Ramos (cell line): ENCODE results near the gene NIN.

ENCODE experiments used
- in situ Hi-C: fragments of 300-500 bp; cut with MboI; formaldehyde crosslinking; loops from one replicate; pipeline ENCODE4 v1.14.3; 2022; ENCODE audit warnings: low sequenced_read_pairs; ENCODE audit not compliant: unreplicated experiment

Gene NIN

GRCh38 chr14:50797250-50798047 lies 33.5 kb downstream of the NIN start:
- in situ Hi-C loops = no loop called here

GRCh38 chr14:50796390-50796789 lies 34.6 kb downstream of the NIN start:
- in situ Hi-C loops = no loop called here

- in situ Hi-C loops = no loop called here
Measured at GRCh38 chr14:50795909-50796308, 35.1 kb downstream of the NIN start.

GRCh38 chr14:50795142-50795541 lies 35.8 kb downstream of the NIN start:
- in situ Hi-C loops = no loop called here

- in situ Hi-C loops = no loop called here
Measured at GRCh38 chr14:50794068-50794645, 36.8 kb downstream of the NIN start.

- in situ Hi-C loops = no loop called here
Measured at GRCh38 chr14:50792634-50793068, 38.3 kb downstream of the NIN start.

- in situ Hi-C loops = no loop called here
Measured at GRCh38 chr14:50792051-50792477, 38.9 kb downstream of the NIN start.

GRCh38 chr14:50791201-50791600 lies 39.8 kb downstream of the NIN start:
- in situ Hi-C loops = no loop called here

GRCh38 chr14:50790589-50790988 lies 40.4 kb downstream of the NIN start:
- in situ Hi-C loops = no loop called here

GRCh38 chr14:50786751-50787464 lies 44.1 kb downstream of the NIN start:
- in situ Hi-C loops = no loop called here

- in situ Hi-C loops = no loop called here
Measured at GRCh38 chr14:50785457-50786063, 45.4 kb downstream of the NIN start.

- in situ Hi-C loops = no loop called here
Measured at GRCh38 chr14:50784683-50785456, 46.1 kb downstream of the NIN start.

- in situ Hi-C loops = no loop called here
Measured at GRCh38 chr14:50783563-50783962, 47.4 kb downstream of the NIN start.

GRCh38 chr14:50780393-50780792 lies 50.6 kb downstream of the NIN start:
- in situ Hi-C loops = no loop called here

- in situ Hi-C loops = no loop called here
Measured at GRCh38 chr14:50778721-50779483, 52.1 kb downstream of the NIN start.

- in situ Hi-C loops = no loop called here
Measured at GRCh38 chr14:50776522-50776921, 54.4 kb downstream of the NIN start.

- in situ Hi-C loops = no loop called here
Measured at GRCh38 chr14:50775357-50775756, 55.6 kb downstream of the NIN start.

GRCh38 chr14:50774542-50775267 lies 56.3 kb downstream of the NIN start:
- in situ Hi-C loops = no loop called here
